OCI-LY1 (cell line): Measurements from ENCODE around the gene KRTAP9-8.
"Not testable (repeated sequence)": the region's sequence is repeated elsewhere in the genome, so short reads cannot be mapped to it uniquely, and the experiment has no call there.

ENCODE experiments used
- H2AFZ ChIP-seq: fragments of 200-600 bp; sonication (generic), shearing (Covaris generic); 2 replicates; pipeline ENCODE4 v1.6.0; 2014; ENCODE audit warnings: antibody characterized with exemption, mild to moderate bottlenecking, low read length
- H3F3A ChIP-seq: fragments of 200-600 bp; sonication (generic), shearing (Covaris generic); 2 replicates; pipeline ENCODE4 v1.6.0; 2014; ENCODE audit warnings: mild to moderate bottlenecking, antibody characterized with exemption, low read length, moderate library complexity; ENCODE audit not compliant: insufficient read depth
- H3K27ac ChIP-seq: fragments of 200-600 bp; sonication (generic); 2 replicates; pipeline ENCODE4 v1.5.1; 2014; ENCODE audit warnings: low read length, mixed run types, mild to moderate bottlenecking, low read depth; ENCODE audit not compliant: poor library complexity, severe bottlenecking
- H3K27me3 ChIP-seq: fragments of 200-600 bp; sonication (generic); 2 replicates; pipeline ENCODE4 v1.6.0; 2014; ENCODE audit warnings: antibody characterized with exemption, mild to moderate bottlenecking, low read length, moderate library complexity; ENCODE audit not compliant: insufficient read depth
- H3K36me3 ChIP-seq: fragments of 200-600 bp; sonication (generic); 2 replicates; pipeline ENCODE4 v1.6.1; 2014; ENCODE audit warnings: mild to moderate bottlenecking, antibody characterized with exemption, low read length, moderate library complexity, mixed read lengths; ENCODE audit not compliant: insufficient read depth
- H3K4me1 ChIP-seq: fragments of 200-600 bp; sonication (generic); 2 replicates; pipeline ENCODE4 v1.5.1; 2014; ENCODE audit warnings: mild to moderate bottlenecking, low read length, moderate library complexity; ENCODE audit not compliant: insufficient read depth, severe bottlenecking
- H3K4me2 ChIP-seq: fragments of 200-600 bp; sonication (generic), shearing (Covaris generic); 2 replicates; pipeline ENCODE4 v1.6.1; 2014; ENCODE audit warnings: low read length
- H3K4me3 ChIP-seq: fragments of 200-600 bp; sonication (generic); 2 replicates; pipeline ENCODE4 v1.5.1; 2014; ENCODE audit warnings: low read length, low read depth, mild to moderate bottlenecking, mixed read lengths; ENCODE audit not compliant: poor library complexity, severe bottlenecking
- H3K79me2 ChIP-seq: fragments of 200-600 bp; shearing (Covaris generic); 2 replicates; pipeline ENCODE4 v1.6.1; 2016; ENCODE audit warnings: mixed run types, low read length, mixed read lengths; ENCODE audit not compliant: insufficient read depth
- H3K9ac ChIP-seq: fragments of 200-600 bp; sonication (generic), shearing (Covaris generic); 2 replicates; pipeline ENCODE4 v1.6.1; 2014; ENCODE audit warnings: mild to moderate bottlenecking, low read length, mixed read lengths
- H3K9me2 ChIP-seq: fragments of 200-600 bp; sonication (generic), shearing (Covaris generic); 2 replicates; pipeline ENCODE4 v1.6.1; 2014; ENCODE audit warnings: low read depth, mild to moderate bottlenecking, low read length, mixed read lengths
- H3K9me3 ChIP-seq: fragments of 200-600 bp; shearing (Covaris generic); 2 replicates; pipeline ENCODE4 v1.6.1; 2014; ENCODE audit warnings: low read length, mixed read lengths
- H4K20me1 ChIP-seq: fragments of 200-600 bp; sonication (generic), shearing (Covaris generic); 2 replicates; pipeline ENCODE4 v1.6.0; 2016; ENCODE audit warnings: mild to moderate bottlenecking, low read length; ENCODE audit not compliant: insufficient read depth
- EZH2 ChIP-seq: fragments of 200-600 bp; sonication (generic), shearing (Covaris generic); IDR thresholded peaks from 2 replicates; pipeline ENCODE4 v1.8.0; 2017; ENCODE audit warnings: borderline replicate concordance, mixed run types, mild to moderate bottlenecking, antibody characterized with exemption, low read length, moderate library complexity, mixed read lengths
- TF ChIP-seq, protein P1 (sequence below): fragments of 200-600 bp; sonication (generic), shearing (Covaris generic); IDR thresholded peaks from 2 replicates; pipeline ENCODE4 v1.5.1; 2017; ENCODE audit warnings: mild to moderate bottlenecking, antibody characterized with exemption, low read length, moderate library complexity, mixed read lengths

The KRTAP9-8 gene

DNA sequence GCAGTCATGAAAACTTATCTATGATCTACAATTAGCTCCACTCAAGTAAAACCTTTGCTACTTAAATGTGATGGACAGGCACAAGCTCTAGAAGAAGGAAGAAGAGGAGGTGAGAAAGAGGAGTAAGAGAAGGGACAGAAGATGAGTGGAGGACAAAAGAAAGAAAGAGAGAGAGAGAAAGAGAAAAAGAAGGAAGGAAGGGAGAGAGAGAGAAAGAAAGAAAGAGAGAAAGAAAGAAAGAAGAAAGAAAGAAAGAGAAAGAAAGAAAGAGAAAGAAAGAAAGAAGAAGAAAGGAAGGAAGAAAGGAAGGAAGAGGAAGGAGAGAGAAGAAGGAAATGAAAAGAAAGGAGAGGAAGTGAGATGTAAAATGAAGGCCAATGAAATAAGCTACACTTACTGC is 7.7 kb upstream of the KRTAP9-8 start:
- Histone ChIP-seq H3K9me3 (no peaks in the 10 kb centered on the region), H3K27me3 (no peaks in the 10 kb centered on the region), H3K79me2 (no peaks in the 10 kb centered on the region), H3K36me3 (no peaks in the 10 kb centered on the region), H3K27ac (no peak overlapping the region), H3K4me1 (no peaks in the 10 kb centered on the region), H3K4me3 (no peak overlapping the region), H3K4me2 (no peak overlapping the region), H3K9me2 (no peaks in the 10 kb centered on the region), H3K9ac (no peak overlapping the region), H2AFZ (no peak overlapping the region), H3F3A (no peaks in the 10 kb centered on the region), H4K20me1 (no peaks in the 10 kb centered on the region)
- TF ChIP-seq EZH2: no peak
- TF ChIP-seq, protein P1, sequence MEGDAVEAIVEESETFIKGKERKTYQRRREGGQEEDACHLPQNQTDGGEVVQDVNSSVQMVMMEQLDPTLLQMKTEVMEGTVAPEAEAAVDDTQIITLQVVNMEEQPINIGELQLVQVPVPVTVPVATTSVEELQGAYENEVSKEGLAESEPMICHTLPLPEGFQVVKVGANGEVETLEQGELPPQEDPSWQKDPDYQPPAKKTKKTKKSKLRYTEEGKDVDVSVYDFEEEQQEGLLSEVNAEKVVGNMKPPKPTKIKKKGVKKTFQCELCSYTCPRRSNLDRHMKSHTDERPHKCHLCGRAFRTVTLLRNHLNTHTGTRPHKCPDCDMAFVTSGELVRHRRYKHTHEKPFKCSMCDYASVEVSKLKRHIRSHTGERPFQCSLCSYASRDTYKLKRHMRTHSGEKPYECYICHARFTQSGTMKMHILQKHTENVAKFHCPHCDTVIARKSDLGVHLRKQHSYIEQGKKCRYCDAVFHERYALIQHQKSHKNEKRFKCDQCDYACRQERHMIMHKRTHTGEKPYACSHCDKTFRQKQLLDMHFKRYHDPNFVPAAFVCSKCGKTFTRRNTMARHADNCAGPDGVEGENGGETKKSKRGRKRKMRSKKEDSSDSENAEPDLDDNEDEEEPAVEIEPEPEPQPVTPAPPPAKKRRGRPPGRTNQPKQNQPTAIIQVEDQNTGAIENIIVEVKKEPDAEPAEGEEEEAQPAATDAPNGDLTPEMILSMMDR: no peak

DNA sequence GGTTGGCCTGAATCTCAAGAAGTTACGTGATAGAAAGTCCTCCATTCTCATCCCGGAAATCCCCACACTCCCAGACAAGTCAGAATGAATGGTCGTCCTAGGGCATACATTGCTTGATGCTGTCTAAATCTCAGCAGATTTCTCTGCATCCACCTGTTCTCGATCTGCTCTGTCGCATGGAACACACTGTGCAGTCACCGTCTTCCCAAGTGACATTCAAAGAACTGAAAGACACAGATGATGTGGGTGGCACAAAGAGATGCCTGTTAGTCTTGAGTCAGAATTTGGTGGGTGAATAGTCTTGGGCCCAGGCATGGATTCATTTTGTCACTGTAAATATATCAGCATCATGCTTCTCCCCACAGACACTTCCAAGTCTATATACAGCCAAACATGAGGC is 6.1 kb upstream of the KRTAP9-8 start:
- Histone ChIP-seq H4K20me1 (no peaks in the 10 kb centered on the region), H3K9me3 (no peaks in the 10 kb centered on the region), H3K36me3 (no peaks in the 10 kb centered on the region), H3K9ac (no peak overlapping the region), H3K4me3 (no peak overlapping the region), H3K4me2 (no peak overlapping the region), H2AFZ (no peak overlapping the region), H3K27me3 (no peaks in the 10 kb centered on the region), H3K79me2 (no peaks in the 10 kb centered on the region), H3K4me1 (no peaks in the 10 kb centered on the region), H3K27ac (no peak overlapping the region), H3K9me2 (no peaks in the 10 kb centered on the region), H3F3A (no peaks in the 10 kb centered on the region)
- TF ChIP-seq, protein P1: no peak
- TF ChIP-seq EZH2: no peak

DNA sequence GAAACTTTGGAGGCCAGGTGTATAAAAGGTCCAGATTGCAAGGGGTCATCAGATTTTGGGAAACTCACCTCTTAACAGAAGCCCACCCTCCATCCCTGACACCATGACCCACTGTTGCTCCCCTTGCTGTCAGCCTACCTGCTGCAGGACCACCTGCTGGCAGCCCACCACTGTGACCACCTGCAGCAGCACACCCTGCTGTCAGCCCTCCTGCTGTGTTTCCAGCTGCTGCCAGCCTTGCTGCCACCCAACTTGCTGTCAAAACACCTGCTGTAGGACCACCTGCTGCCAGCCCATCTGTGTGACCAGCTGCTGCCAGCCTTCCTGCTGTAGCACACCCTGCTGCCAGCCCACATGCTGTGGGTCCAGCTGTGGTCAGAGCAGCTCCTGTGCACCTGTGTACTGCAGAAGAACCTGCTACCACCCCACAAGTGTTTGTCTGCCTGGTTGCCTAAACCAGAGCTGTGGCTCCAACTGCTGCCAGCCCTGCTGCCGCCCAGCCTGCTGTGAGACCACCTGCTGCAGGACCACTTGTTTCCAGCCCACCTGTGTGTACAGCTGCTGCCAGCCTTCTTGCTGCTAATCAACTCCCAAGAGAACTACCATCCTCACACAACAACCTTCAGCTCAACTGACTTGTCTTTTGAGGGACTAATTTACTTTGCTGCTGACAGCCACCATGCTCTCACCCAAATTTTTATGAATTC is 5.2 kb upstream of the KRTAP9-8 start, which contains the start of gene KRTAP9-3:
TSS of gene KRTAP9-3 (plus strand) at position 51 of the 707 bp plus-strand sequence. CDS start at position 104, 53 bp downstream.
- not testable (repeated sequence) for H3K9me3 ChIP-seq, H3F3A ChIP-seq, H3K36me3 ChIP-seq, H3K4me3 ChIP-seq, H3K27me3 ChIP-seq, H3K4me2 ChIP-seq, H4K20me1 ChIP-seq, H3K9ac ChIP-seq, H3K9me2 ChIP-seq, H3K4me1 ChIP-seq, H2AFZ ChIP-seq, H3K79me2 ChIP-seq, H3K27ac ChIP-seq

DNA sequence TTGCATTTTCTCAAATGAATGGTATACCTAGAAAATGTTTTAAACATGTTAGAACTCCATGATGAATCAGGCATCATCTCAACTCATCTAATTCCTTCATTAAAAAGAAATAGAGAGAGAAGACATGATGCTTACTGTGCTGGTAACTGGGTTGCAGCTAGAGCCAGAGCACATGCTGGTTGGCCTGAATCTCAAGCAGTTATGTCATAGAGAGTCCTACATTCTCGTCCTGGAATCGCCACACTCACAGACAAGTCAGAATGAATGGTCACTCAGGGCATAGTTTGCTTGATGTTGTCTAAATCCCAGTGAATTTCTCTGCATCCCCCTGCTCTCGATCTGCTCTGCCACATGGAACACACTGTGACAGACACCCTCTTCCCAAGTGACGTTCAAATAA is 683 bp upstream of the KRTAP9-8 start:
- not testable (repeated sequence) for H3K9me2 ChIP-seq, H3F3A ChIP-seq

DNA sequence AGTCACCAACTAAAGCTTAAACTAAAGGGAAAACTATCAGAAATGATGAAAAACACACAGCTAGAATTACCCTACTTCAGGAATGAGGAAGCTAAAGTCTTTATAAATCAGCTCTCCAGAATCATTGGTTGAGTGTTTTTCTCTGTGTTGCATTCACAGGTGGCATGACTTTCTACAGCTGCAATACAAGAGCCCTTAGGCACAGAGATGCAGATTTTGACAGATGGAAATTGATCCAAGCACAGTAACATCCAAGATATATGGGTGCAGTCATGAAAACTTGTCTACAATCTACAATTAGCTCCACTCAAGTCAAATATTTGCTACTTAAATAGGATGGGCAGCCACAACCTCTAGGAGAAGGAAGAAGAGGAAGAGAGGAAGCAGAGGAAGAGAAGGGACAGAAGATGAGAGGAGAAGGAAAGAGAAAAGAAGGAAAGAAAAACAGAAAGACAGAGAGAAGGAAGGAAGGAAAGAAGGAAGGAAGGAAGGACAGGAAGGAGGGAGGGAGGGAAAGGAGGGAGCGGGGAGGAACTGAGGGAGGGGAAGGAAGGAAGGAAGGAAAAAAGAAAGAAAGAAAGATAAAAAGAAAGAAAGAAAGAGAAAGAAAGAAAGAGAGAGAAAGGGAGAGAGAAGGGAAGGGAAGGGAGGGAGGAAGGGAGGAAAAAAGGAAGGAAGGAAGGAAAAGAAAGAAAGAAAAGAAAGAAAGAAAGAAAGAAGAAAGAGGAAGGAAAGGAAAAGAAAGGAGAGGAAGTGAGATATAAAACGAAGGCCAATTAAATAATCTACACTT is 9.4 kb downstream of the KRTAP9-8 start:
- H3K79me2 ChIP-seq, H3K9ac ChIP-seq, H3K9me3 ChIP-seq, H3K4me1 ChIP-seq, H3K36me3 ChIP-seq, H3K27ac ChIP-seq, H3K9me2 ChIP-seq, H4K20me1 ChIP-seq, H3K27me3 ChIP-seq, H3K4me2 ChIP-seq, H3K4me3 ChIP-seq, H3F3A ChIP-seq, H2AFZ ChIP-seq: not testable (repeated sequence)

More for the DNA sequence above, 683 bp upstream of the KRTAP9-8 start:
- not testable (repeated sequence) for H4K20me1 ChIP-seq, H3K4me1 ChIP-seq, H3K9me3 ChIP-seq, H3K4me2 ChIP-seq, H3K27ac ChIP-seq, H3K27me3 ChIP-seq, H2AFZ ChIP-seq, H3K9ac ChIP-seq, H3K79me2 ChIP-seq, H3K36me3 ChIP-seq, H3K4me3 ChIP-seq

DNA sequence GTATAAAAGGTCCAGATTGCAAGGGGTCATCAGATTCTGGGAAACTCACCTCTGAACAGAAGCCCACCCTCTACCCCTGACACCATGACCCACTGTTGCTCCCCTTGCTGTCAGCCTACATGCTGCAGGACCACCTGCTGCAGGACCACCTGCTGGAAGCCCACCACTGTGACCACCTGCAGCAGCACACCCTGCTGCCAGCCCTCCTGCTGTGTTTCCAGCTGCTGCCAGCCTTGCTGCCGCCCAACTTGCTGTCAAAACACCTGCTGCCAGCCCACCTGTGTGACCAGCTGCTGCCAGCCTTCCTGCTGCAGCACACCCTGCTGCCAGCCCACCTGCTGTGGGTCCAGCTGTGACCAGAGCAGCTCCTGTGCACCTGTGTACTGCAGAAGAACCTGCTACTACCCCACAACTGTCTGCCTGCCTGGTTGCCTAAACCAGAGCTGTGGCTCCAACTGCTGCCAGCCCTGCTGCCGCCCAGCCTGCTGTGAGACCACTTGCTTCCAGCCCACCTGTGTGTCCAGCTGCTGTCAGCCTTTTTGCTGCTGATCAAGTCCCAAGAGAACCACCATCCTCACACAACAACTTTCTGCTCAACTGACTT is 11.9 kb downstream of the KRTAP9-8 start, which contains the start of gene KRTAP9-4:
TSS of gene KRTAP9-4 (plus strand) at position 51 of the 604 bp plus-strand sequence. CDS start at position 85, 34 bp downstream.
- H3K27me3 ChIP-seq, H3K79me2 ChIP-seq, H4K20me1 ChIP-seq: not testable (repeated sequence)

More for the DNA sequence above, 11.9 kb downstream of the KRTAP9-8 start, which contains the start of gene KRTAP9-4:
- H3K9ac ChIP-seq, H3K4me3 ChIP-seq, H3F3A ChIP-seq, H3K4me2 ChIP-seq, H3K4me1 ChIP-seq, H3K36me3 ChIP-seq, H3K27ac ChIP-seq, H3K9me3 ChIP-seq, H2AFZ ChIP-seq, H3K9me2 ChIP-seq: not testable (repeated sequence)
